GM12891 (cell line): ENCODE measurements around the gene TANGO6.
"Not testable (repeated sequence)": the region's sequence is repeated elsewhere in the genome, so short reads cannot be mapped to it uniquely, and the experiment has no call there.

Source experiments
- DNase-seq: peaks from one replicate; pipeline ENCODE4 v3.0.0; 2011; ENCODE audit warnings: low spot score; ENCODE audit not compliant: insufficient read length
- FAIRE-seq: peaks from 2 replicates; lab custom pipeline; 2011; peaks lifted over from hg19 to GRCh38; lab: Jason Lieb, UNC
- PAX5 ChIP-seq: IDR thresholded peaks from 2 replicates; pipeline ENCODE4 v1.6.1; 2011; ENCODE audit warnings: low read length, moderate library complexity, mild to moderate bottlenecking; ENCODE audit not compliant: insufficient read depth, severe bottlenecking
- POLR2A ChIP-seq: IDR thresholded peaks from 2 replicates; pipeline ENCODE4 v1.6.1; 2011; ENCODE audit warnings: low read depth, low read length, control low read depth
- POLR2AphosphoS5 ChIP-seq: IDR thresholded peaks from 2 replicates; pipeline ENCODE4 v1.6.1; 2011; ENCODE audit warnings: low read depth, low read length, control low read depth
- POU2F2 ChIP-seq: IDR thresholded peaks from 2 replicates; pipeline ENCODE4 v1.6.1; 2011; ENCODE audit warnings: low read depth, mild to moderate bottlenecking, control low read depth, low read length, moderate library complexity
- SPI1 ChIP-seq: IDR thresholded peaks from 2 replicates; pipeline ENCODE4 v1.6.1; 2011; ENCODE audit warnings: low read depth, low read length, control low read depth
- TAF1 ChIP-seq: IDR thresholded peaks from 2 replicates; pipeline ENCODE4 v1.6.1; 2011; ENCODE audit warnings: low read depth, low read length, control low read depth

The TANGO6 gene

GRCh38 chr16:69056421-69056820 lies 213.1 kb downstream of the TANGO6 start:
- no peak for FAIRE-seq
- no peak for TF ChIP-seq POLR2A
- TF ChIP-seq SPI1 = no peak
- no peak for TF ChIP-seq POLR2AphosphoS5
- no peak for TF ChIP-seq PAX5
- no peak for TF ChIP-seq TAF1
- no peak for DNase-seq

GRCh38 chr16:69057400-69058378 lies 214.4 kb downstream of the TANGO6 start:
- FAIRE-seq = no peak
- TF ChIP-seq SPI1 (no peak), POU2F2 (0 out of 2 replicates have a peak, but pooled peaks have one; percentile 29)
- peak; percentile 16 for DNase-seq

- FAIRE-seq, DNase-seq: not testable (repeated sequence)
Observed at GRCh38 chr16:69063491-69063890, 220.2 kb downstream of the TANGO6 start.

GRCh38 chr16:69064124-69064763 lies 220.9 kb downstream of the TANGO6 start:
- FAIRE-seq = no peak
- TF ChIP-seq POLR2AphosphoS5 = no peak
- TF ChIP-seq POU2F2 = no peak
- TF ChIP-seq TAF1 = no peak
- TF ChIP-seq POLR2A = no peak
- no peak for TF ChIP-seq SPI1
- TF ChIP-seq PAX5 = no peak
- DNase-seq = no peak

GRCh38 chr16:69064764-69065313 lies 221.5 kb downstream of the TANGO6 start:
- TF ChIP-seq TAF1 = no peak
- TF ChIP-seq PAX5 = no peak
- no peak for TF ChIP-seq POLR2A
- TF ChIP-seq POU2F2 = no peak
- TF ChIP-seq POLR2AphosphoS5 = no peak
- TF ChIP-seq SPI1 = no peak
- DNase-seq = no peak

GRCh38 chr16:69069504-69069903 lies 226.2 kb downstream of the TANGO6 start:
- DNase-seq (no peak), FAIRE-seq (no peak)
- no peak for TF ChIP-seq POLR2A

More at GRCh38 chr16:69064764-69065313, 221.5 kb downstream of the TANGO6 start:
- no peak for FAIRE-seq

- FAIRE-seq = no peak
Observed at GRCh38 chr16:69071036-69071435, 227.7 kb downstream of the TANGO6 start.

GRCh38 chr16:69072640-69072974 lies 229.3 kb downstream of the TANGO6 start:
- FAIRE-seq (no peak), DNase-seq (no peak)
- TF ChIP-seq POLR2AphosphoS5 = no peak
- TF ChIP-seq POU2F2 = no peak
- no peak for TF ChIP-seq SPI1
- TF ChIP-seq POLR2A = no peak
- no peak for TF ChIP-seq TAF1
- no peak for TF ChIP-seq PAX5

More at GRCh38 chr16:69071036-69071435, 227.7 kb downstream of the TANGO6 start:
- no peak for DNase-seq
- TF ChIP-seq POU2F2 = no peak
- TF ChIP-seq PAX5 = no peak
- no peak for TF ChIP-seq SPI1
- TF ChIP-seq POLR2AphosphoS5 = no peak
- no peak for TF ChIP-seq POLR2A
- no peak for TF ChIP-seq TAF1

GRCh38 chr16:69073181-69073702 lies 229.9 kb downstream of the TANGO6 start:
- FAIRE-seq (no peak), DNase-seq (no peak)
- TF ChIP-seq POU2F2 = no peak
- no peak for TF ChIP-seq PAX5
- no peak for TF ChIP-seq SPI1
- no peak for TF ChIP-seq POLR2AphosphoS5
- no peak for TF ChIP-seq POLR2A

- no peak for DNase-seq
Observed at GRCh38 chr16:69077251-69077650, 233.9 kb downstream of the TANGO6 start.

More at GRCh38 chr16:69077251-69077650, 233.9 kb downstream of the TANGO6 start:
- FAIRE-seq = no peak
- TF ChIP-seq POLR2A = no peak
- no peak for TF ChIP-seq POU2F2
- no peak for TF ChIP-seq TAF1
